NCI-H2171 (cell line): ENCODE measurements around the gene SLC9A5.

ENCODE experiments used
- DNase-seq: peaks from one replicate; lab custom pipeline; 2025; lab: John Stamatoyannopoulos, UW

Gene SLC9A5

DNA sequence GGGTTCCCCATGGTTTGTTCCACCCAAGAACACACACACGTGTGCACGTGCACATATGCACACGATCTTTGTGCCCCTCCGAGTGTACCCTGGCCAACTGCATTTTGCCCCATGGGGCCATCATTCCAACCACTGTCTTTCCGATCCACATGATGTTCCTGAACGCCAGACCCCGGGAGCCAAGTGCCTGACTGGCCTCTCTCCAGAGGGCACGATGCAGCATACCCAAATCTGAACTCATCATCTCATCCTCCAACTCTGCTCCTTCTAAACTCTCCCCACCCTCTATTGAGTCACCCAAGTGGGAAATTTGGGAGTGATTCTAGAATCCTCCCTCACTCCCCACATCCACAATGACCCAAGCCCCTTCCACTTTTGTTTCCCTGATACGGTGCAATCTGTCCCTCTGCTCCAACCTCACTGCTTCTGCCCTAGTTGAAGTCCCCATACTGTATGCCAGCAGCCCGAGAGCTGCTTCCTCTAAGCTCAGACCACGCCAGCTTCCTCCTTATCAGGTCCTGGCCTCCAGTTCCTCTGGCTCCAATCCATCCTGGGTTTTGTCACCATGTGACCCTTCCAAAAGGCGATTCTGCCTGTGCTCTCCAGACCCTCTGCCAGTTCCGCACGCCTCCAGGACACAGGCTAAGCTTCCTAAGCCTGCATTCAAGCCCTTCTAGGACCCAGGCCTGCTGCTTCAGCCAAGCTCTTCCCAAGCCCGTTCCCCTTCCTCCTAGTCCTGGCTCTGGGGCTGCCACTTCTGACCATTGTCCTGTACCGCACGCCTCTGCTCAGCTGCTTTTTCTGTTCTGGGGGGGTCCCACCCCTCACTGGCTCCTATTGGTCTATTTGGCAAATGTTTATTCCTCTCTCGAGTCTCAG lies 31.9 kb upstream of the SLC9A5 start:
- DNase-seq = no peak

DNA sequence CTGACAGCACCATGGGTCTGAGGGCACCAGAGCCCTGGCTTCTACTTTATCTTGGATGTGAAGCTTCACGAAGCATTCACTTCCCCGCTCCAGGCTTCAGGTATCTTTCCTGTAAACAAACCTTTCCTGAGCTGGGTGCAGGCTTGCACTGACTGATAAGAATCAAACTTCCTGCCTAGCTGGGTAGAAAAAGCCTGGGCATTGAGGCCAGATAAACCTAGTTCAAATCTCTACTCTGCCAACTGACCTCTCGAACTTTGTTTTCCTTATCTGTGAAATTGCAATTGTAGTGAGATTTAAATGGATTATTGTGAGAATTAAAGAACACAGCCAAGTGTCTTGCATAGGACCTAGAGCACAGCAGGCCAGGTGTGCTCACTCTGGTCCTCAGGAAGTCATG lies 24.8 kb upstream of the SLC9A5 start:
- no peak for DNase-seq

DNA sequence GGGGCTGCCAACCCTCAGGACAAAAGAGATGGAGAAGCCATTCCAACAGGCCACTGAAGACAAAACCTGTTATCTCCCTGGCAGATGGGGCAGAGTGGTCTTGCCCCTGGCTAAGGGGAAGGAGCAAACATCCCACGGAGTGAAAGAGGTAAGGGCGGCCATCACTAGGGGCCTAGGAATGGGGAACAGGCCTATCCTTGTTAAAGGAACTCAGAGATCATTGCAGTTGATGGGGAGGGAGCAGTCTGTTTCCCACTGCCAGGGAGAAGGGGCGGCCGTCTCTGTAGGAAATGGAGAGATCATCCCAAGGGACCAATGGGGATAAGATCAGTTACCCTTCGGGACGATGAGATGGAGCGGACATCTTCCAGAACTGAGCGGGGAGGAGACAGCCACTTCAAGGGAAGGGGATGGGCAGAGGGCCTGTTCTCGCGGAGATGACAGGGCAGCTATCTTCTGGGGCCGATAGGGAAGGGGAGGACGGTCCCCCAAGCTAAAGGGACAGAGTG lies 22.4 kb upstream of the SLC9A5 start:
- peak; percentile 42 for DNase-seq

DNA sequence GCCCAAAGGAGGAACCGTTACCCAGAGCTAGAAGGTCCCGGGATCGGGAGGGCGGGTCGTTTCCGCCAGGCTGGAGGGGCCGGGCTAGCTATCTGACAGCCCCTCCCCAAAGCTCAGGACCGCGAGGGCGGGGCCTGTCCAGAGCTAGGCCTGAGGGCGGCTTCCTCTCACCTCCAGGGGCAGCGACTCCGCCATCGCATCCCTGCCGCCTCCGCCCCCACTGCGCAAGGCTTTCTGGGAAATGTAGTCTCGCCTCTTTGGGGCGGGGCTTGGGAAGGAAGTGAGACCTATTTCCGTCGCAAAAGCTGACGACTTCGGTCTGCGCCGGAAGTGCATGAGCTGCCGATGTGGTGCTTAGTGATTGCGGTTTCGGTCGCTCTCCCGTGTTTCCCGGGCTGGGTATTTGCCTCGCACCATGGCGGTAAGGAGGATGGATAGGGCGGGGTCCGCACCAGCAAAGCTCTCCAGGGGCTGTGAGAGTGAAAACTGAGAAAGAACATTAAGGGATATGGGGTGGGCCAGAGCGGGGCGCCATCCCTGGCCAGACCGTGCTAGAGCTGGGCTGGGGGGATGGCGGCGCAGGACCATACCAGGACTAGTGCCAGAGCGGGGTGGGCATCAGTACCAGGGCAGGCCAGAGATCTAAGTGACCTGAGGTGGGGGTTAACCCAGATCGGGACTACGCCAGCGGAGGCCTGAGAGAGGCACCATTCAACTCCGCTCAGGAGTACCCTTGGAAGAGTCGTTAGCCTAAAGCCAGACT lies 21.8 kb upstream of the SLC9A5 start, which contains the start of gene TMEM208:
Gene TMEM208 (plus strand): TSS at position 327 of the 763 bp plus-strand sequence. CDS start 89 bp downstream, at position 416.
- DNase-seq = peak; percentile 98

DNA sequence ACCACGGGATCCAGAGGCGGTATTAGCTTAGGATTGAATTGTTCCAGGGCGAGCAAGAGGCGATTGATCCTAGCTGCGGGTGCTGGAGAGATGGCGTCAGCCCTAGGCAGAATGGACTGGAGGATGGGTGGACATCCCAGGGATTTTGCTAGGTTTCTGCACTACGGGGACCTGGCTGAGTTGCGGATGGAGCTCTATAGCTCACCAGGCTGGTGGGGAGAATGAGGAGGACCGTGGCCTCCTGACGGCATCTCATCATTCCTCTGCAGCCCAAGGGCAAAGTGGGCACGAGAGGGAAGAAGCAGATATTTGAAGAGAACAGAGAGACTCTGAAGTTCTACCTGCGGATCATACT lies 21.2 kb upstream of the SLC9A5 start:
- DNase-seq = no peak

DNA sequence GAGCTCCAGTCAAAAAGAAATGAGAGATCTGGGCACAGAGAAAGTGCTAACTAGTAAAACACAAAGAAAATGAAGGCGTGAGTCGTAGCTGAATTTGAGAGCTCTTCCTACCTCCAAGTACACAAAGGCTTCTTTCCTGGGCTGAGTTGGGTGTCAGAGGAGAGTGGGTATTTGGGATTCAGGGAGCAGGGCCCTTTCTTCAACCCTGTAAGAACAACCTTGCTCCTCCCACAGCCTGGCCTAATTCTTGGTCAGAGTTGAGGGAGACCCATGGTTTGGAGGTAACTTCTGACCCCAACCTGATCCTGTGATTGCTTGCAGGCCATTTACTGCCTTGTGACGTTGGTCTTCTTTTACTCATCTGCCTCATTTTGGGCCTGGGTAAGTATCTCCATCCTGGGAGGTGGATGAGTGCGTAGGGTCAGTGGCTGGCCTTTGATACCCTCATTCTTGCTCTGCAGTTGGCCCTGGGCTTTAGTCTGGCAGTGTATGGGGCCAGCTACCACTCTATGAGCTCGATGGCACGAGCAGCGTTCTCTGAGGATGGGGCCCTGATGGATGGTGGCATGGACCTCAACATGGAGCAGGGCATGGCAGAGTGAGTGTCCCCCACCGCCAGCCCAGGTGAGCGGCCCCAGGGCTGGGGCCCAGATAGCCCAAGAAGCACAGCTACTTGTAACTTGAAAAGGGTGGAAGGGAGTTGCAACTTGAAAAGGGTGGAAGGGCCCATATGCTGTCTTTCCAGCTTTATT lies 20.6 kb upstream of the SLC9A5 start:
- DNase-seq = no peak

DNA sequence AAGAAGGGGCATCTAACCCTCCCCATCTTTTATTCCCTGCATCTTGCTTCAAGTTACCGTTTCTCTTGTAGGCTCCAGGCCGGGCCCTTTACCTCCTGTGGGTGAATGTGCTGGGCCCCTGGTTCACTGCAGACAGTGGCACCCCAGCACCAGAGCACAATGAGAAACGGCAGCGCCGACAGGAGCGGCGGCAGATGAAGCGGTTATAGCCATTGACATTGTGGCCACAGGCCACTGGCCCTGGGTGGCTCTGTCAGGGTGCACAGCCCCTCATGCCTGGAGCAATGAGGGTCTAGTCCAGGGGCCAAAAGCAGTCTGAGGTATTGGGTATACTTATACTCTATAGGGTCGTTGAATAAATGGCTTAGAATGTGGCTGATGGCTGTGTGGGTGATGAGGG lies 19.9 kb upstream of the SLC9A5 start:
- no peak for DNase-seq

DNA sequence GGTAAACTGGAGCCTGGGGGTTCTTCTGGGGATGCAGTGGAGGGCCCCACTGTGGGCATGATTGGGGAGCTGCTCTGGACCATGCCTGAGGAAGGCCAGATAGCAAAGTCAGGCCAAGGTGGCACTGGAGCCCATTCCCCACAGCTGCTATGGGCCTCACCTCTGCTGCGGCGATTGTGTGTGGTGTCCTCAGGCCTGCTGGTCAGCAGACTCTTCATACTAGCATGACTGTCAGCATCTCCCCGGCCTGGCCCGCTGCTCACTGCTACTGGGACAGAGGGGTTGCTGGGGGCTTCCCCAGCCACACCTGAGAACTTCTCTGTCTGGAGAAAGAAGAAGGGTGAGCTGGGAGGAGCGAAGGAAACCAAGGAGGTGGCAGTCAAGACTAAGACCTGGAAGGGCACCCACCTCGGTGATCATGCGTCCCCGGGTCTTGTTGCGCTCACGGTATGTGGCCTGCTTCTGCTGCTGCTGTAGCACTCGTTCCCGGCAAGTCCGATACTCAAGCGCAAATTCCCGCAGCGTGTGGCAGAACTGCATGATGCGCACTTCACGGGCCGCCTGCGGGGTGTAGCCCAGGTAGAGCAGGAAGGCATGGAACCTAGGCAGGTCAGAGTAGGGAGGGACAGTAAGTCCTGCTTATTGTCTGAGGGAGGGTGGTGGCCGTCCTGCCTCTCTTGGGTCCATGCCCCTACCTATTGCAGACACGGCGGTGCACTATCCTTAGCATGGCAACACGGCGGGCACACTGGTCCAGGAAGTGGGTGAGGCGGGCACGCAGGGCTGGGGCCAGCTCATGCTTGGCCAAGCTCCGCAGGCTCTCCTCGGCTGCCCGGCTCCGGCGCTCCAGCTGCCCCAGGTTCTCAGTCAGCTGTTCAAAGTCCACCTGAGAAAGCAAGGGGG lies 18.6 kb upstream of the SLC9A5 start:
- DNase-seq = no peak

DNA sequence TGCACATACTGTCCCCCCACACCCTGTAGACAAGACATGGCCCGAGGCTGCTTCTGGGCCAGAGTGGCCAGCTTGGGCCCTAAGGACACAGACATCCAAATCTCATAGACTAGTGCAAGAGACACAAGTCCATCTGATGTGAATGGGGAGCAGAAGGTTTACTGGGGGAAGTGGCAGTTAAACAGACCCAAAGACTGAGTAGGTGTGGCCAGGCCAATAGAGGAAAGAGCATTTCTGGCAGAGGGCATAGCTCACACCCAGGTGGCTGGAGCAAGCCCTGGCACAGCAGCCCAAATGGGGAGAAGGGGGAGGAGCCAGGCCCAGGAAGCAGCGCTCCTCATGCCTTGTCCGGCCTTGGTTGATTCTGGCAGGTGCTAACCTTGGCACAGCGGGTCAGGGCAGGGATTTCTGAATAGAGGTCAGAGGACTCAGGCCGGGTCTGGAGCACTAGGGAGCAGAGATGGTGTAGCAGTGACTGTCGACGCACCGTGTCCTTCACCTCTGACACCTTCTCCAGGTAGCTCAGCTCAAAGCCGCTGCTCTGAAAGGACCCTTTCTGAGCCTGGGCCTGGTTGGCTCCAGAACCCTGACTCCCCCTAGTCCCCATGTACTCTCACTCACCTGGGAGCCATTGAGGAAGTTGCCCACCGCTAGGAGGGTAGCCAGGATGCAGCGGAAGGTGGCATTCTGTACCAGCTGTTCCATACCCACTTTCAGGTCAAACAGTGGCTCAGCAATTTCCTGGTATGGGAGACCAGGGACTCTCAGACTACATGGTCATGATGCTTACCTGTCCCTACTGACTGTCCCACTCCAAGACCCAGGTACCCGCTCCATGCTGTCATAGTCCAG lies 17.7 kb upstream of the SLC9A5 start:
- DNase-seq = no peak

DNA sequence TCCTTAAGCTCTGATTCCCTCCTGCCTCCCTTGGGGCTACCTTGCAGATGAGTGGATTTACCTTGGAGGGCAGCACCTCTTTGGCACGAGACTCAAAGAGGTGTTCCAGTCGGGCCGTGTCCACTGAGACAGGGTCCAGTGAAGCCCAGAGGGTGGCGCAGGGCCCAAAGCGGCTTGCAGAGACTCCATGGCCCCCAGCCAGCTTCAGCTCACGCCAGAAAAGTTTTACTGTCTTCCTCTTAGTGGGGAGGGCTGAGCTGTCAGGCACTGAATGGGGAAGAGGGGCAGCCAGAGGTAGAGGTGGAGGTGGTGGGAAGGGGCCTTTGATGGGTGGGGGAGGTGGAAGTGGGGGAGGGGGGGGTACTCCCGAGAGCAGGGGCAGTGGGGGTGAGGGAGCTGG lies 15.2 kb upstream of the SLC9A5 start:
- no peak for DNase-seq

DNA sequence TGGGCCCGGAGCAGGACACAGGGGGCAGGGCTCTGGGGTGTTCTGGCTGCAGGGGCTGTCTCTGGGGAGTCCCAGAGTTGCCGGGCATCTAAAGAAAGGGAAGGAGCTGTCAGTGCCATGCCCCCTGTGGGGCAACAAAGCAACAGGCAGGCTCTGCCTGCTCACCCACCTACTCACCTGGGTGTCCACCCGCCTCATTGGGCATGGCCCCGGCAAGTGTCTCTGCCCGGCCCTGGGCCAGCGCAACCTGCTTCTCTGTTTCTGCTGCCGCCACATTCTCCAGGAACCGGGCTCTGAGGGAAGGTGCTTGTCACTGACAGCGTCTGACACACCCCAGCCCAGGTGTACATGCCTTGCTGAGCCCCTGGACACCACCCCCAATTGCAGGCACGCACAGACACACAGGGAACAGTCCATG lies 14.6 kb upstream of the SLC9A5 start:
- DNase-seq = no peak

DNA sequence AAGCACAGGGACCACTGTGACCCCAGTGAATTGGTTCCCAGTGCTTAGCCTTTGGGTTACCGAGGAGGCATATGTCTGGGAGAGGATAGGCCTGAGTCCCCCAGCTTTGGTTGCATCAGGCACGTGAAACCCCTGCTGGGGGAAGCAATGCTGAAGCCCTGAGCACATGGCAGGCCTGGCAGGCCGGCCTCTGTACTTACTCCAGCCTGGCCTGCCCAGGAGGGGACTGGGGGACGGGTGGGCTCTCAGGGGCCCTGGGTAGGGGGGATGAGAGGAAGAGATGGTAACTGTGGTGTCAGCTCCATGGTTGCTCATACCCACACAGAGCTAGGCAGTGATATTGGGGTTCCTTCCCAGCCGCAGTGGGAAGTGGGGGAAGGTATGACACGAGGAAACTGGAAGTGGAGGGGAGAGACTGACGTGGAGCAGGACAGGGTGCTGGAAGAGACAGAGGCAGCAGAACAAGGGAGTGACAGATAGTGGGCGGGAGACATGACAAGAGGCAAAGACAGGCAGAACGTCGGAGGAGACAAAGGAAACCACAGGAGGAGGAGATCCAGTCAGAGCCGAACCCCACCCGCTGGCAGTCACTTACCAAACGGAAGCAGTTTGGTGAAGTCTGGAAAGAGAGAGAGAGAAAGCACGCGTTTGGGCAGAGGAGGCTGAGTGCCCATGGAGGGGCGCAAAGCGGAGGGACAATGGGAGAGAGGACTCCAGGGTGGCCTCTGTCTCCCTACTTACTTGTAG lies 12.8 kb upstream of the SLC9A5 start:
- no peak for DNase-seq

DNA sequence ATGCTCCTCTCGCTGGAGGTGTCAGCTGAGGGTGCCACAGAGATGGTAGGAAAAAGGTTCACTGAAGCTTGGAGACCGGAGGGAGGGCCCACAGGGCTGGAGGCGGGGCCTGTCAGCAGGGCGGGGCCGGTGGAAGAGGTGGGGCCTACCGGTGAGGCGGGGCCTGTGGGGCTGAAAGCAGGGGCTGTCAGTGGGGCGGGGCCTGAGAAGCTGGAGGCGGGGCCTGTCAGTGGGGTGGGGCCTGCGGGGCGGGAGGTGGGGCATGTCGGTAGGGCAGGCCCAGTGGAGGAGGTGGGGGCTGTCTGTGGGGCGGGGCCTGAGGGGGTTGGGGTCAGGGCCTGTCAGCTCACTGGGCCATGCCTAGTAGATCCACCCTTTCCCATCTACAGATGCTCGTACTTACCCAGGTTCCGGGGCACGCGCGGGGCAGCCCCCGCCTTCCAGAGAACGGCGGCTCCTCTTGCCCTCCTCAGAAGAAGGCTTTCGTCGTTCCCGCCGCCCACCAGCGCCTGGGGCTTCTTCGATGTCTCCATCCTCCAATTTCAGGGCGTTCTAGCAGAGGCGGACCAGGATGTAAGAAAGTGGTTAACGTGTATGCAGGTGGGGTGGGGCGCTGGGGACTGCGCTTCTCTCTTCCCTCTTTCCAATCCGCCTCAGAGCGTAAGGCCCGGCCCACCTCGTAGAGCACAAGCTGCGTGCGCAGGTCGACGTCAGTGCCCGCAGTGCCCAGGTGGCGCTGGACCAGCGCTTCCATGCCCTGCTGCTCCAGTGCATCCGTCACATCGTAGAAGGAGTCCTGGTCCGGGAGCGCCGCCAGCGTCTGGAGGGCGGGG lies 12.0 kb upstream of the SLC9A5 start:
- no peak for DNase-seq

DNA sequence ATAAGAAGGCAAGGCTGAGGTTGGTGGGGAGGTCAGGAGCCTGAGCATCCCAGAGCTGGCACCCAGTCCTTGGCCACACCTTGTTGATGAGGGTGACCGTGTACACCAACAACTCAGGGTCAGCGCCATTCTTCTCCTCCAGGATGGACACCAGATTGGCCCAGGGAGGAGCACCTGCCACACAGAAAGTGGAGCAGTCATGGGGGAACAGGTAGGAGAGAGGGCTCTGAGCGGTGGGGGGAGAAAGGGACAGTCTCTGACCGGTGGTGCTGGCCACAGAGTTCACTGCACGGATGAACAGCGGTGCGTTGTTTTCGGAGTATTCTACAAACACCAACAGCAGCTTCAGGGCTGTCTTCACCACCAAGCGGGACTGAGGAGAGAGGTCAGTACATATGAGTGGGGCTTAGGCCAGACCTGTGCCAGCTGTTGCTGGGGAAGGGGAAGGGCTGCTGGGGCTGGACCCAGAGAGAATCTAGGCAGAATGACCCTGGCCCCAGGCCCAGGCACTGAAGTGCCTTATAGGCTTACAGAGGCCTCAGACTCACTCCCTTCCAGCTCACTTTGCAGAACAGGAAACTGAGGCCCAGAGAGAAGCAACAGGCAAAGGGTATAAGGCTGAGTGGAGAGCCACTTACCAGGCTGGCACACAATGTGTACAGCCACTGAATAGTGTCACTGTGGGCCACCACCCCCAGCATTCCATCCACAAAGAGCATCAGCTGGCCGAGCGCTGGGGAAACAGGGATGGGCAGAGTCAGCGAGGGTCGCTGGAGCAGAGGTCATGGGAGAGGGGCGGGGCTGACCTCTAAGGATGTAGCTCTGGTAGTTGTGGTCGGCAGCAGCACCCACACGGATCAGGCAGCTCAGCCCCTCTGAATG lies 11.1 kb upstream of the SLC9A5 start:
- no peak for DNase-seq

DNA sequence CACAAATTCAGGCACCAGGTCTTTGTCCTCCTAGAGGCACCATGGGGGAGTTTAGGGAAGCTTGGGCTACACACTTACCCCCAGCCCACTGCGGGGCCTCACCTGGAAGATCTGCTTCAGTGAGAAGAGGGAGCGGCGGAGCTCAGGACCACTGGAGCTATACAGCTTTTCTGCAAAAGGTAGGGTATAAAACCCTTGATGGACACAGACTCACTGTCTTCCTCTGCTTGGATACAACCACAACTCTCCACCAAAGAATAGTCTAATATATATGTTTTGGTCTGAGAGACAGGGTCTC lies 10.6 kb upstream of the SLC9A5 start:
- DNase-seq = no peak

DNA sequence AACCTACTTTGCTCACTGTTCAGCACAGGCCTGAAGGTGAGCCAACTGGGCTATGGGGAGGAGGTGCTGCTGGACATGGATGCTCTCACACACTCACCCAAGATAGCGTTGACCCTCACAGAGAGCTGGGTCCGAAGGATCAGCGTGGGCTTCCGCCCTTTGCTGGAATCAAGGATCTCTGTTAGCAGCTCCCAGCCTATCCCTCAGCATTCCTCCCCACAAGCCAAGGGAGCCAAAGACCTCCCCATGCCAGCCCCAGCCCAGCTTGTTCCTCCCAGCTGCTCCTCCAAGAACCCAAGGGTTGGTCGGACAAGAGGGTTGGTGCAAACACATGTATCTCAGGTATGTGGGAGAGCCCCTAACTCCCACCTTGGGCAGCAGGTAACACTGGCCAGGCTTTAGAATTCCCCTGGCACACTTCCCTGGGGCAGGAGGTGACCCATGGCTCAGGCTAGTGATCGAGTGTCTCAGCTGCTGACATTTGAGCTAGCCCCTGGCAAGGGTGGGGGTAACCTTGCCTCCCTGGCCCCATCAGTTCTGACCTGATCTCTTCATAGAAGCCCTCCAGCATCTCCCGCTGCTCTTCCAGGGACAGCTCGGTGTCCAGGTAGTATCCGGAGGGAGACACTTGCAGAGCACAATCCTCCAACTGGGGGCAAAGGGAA lies 9.8 kb upstream of the SLC9A5 start:
- DNase-seq = no peak

DNA sequence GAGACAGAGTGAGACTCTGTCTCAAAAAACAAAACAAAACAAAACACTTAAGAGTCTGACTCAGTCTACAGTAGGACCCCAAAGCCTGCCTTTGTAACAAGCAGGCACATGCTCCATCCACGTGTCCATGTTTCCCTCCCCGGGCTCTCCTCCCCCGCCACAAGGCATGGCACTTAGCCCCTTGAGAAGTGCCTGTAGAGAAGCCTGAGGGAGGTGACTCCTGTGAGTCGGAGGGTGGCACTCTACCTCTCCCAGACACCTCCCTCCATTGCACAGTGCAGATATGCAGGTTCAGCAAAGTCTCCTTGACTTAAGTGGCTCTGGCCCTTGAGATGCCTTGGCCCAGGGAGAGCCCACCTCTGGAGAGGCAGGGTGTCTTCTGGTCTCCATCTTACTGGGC lies 8.3 kb upstream of the SLC9A5 start:
- DNase-seq = no peak
